Right lobe of liver (tissue), 6 donors: ENCODE data around the gene HOXB7. TPM values are rescaled to one million over a fixed set of nuclear protein-coding genes. Genes with fewer than 3 reads are reported as not detected.

ENCODE experiments used
- ATAC-seq, 4 donors: fragments of 200-7000 bp; cut with Tn5 transposase; one replicate each; pipeline ENCODE4 v1.9.1; 2020; ENCODE audit warnings: mild to moderate bottlenecking in 4 of 4, moderate library complexity in 4 of 4
- DNase-seq, 3 donors: peaks; one replicate each; pipeline ENCODE4 v3.0.0-alpha.2; 2020
- H3K27ac ChIP-seq, 3 donors: fragments of 200-600 bp; one replicate each; pipeline ENCODE4 v1.8.0; 2022
- H3K27me3 ChIP-seq, 2 donors: fragments of 200-600 bp; one replicate each; pipeline ENCODE4 v1.8.0; 2022
- H3K36me3 ChIP-seq, 4 donors: fragments of 200-600 bp; sonication (generic) in 1 of 4; one replicate each; pipeline versions ENCODE4 v1.5.1 to v1.8.0; 2017 to 2022; ENCODE audit warnings: control low read depth in 1 of 4
- H3K4me1 ChIP-seq, 4 donors: fragments of 200-600 bp; sonication (generic) in 1 of 4; one replicate each; pipeline versions ENCODE4 v1.5.1 to v1.8.0; 2017 to 2022; ENCODE audit warnings: control low read depth in 1 of 4
- H3K4me3 ChIP-seq, 3 donors: fragments of 200-600 bp; one replicate each; pipeline ENCODE4 v1.8.0; 2022
- H3K9me3 ChIP-seq, 4 donors: fragments of 200-600 bp; sonication (generic) in 1 of 4; one replicate each; pipeline versions ENCODE4 v1.5.1 to v1.8.0; 2017 to 2022; ENCODE audit warnings: control low read depth in 1 of 4
- CTCF ChIP-seq, 4 donors: fragments of 200-600 bp in 3 of 4; fragments of 450-650 bp in 1 of 4; IDR thresholded peaks; one replicate each; pipeline versions ENCODE4 v1.5.1 to v1.8.0; 2016 to 2022; ENCODE audit warnings: antibody characterized with exemption in 4 of 4, mild to moderate bottlenecking in 2 of 4
- POLR2A ChIP-seq: fragments of 450-650 bp; IDR thresholded peaks from one replicate; pipeline ENCODE4 v1.6.1; 2017; ENCODE audit warnings: antibody characterized with exemption, mild to moderate bottlenecking
- WGBS: methylation state at CpG from one replicate; pipeline ENCODE4 v1.1.6; 2018; ENCODE audit warnings: low coverage, low lambda C conversion rate; ENCODE audit not compliant: insufficient coverage; ENCODE audit errors: missing lambda C conversion rate; 5-methylcytosine and 5-hydroxymethylcytosine counted together
- intact Hi-C, 2 donors: fragments of 100-400 bp; cut with DNase I; formaldehyde crosslinking; loops; one replicate each; pipeline versions ENCODE4 v1.11.2 to v1.14.1; 2022
- total RNA-seq, 6 experiments: library from RNA; depleted of rRNA in 2 of 6; stranded (reverse); fragments of >200 nt in 2 of 6; fragmentation: NEBNext Ultra II Directional in 3 of 6; extraction: Animal tissue kit (Norgen Biotek cat#: 25700) in 3 of 6; gene quantifications; one replicate each; pipeline versions ENCODE4 v1.1.0 to v1.2.4, GENCODE V29; 2016 to 2023
- donor health status: DM: no; HTN: yes; CAD: no.
- donor health status: DM: no; HTN: no; CAD: no.
- donor health status: DM: no; HTN: no; CAD: no.
- donor health status: DM: no; HTN: yes; CAD: no.
- donor health status: DM: no; HTN: yes; CAD: no.

HOXB7 gene
- total RNA-seq, 6 experiments from 2014 or later: 0.16 to 0.79 (median 0.30) TPM; not detected in 2

- TF ChIP-seq POLR2A (no peak), CTCF (IDR thresholded peaks at IDR 0.05) (no peak)
- 4% methylated on average over 30 of the region's 43 CpGs for WGBS
- Histone ChIP-seq H3K4me1 (peaks cover 0 to 7% (median 0%) of the 10 kb centered on the region in 4 donors), H3K36me3 (no peaks in the 10 kb centered on the region), H3K4me3 (peak overlapping the region; percentile 27 to 46 (median 36)), H3K27me3 (peaks cover 0 to 54% of the 10 kb centered on the region in 2 donors), H3K27ac (peak overlapping the region; percentile 63 to 91 (median 78)), H3K9me3 (no peaks in the 10 kb centered on the region)
- ATAC-seq: peak; percentile 4 to 20 (median 11)
- no peak for DNase-seq
- intact Hi-C loops: no loop called here
These were observed 32.0 kb downstream of the HOXB7 start for GRCh38 chr17:48578616-48579470.

GRCh38 chr17:48577946-48578615, 32.7 kb downstream of the HOXB7 start, which contains the start of gene HOXB4:
Gene HOXB4, minus strand, starts transcription at chr17:48578350. Its CDS starts 31 bp downstream, at chr17:48578319.
- Histone ChIP-seq H3K9me3 (no peaks in the 10 kb centered on the region), H3K4me1 (peaks cover 0 to 7% (median 0%) of the 10 kb centered on the region in 4 donors), H3K36me3 (no peaks in the 10 kb centered on the region), H3K27me3 (peaks cover 0 to 48% of the 10 kb centered on the region in 2 donors), H3K27ac (peak within 1 kb of the TSS; percentile 57 to 91 (median 63)), H3K4me3 (peak within 1 kb of the TSS; percentile 27 to 46 (median 36))
- TF ChIP-seq POLR2A (no peak), CTCF (IDR thresholded peaks at IDR 0.05) (no peak)
- DNase-seq (peak; percentile 67 to 77 (median 72)), ATAC-seq (peak; percentile 58 to 69 (median 60))
- intact Hi-C loops: no loop called here
- WGBS: 3% methylated on average over 20 of the region's 58 CpGs

- Histone ChIP-seq H3K27ac (peak overlapping the region; percentile 57 to 79 (median 63)), H3K4me1 (peaks cover 0 to 7% (median 0%) of the 10 kb centered on the region in 4 donors), H3K9me3 (no peaks in the 10 kb centered on the region), H3K4me3 (peak overlapping the region; percentile 14 to 46 (median 27)), H3K27me3 (peaks cover 0 to 42% of the 10 kb centered on the region in 2 donors), H3K36me3 (no peaks in the 10 kb centered on the region)
- ATAC-seq: no peak
- WGBS: 2% methylated on average over 17 of the region's 19 CpGs
- DNase-seq: no peak
- no peak for TF ChIP-seq POLR2A
- TF ChIP-seq CTCF (IDR thresholded peaks at IDR 0.05): no peak
- intact Hi-C loops: no loop called here
These were observed 33.4 kb downstream of the HOXB7 start for GRCh38 chr17:48577330-48577945.

- DNase-seq: no peak
- H3K27me3 ChIP-seq: peaks cover 0 to 36% of the 10 kb centered on the region in 2 donors
- no peaks in the 10 kb centered on the region for H3K9me3 ChIP-seq
- H3K36me3 ChIP-seq: no peaks in the 10 kb centered on the region
- TF ChIP-seq CTCF (IDR thresholded peaks at IDR 0.05) (no peak), POLR2A (no peak)
- H3K4me3 ChIP-seq: peak overlapping the region; percentile 14 to 46 (median 16)
- no peak for ATAC-seq
- peaks cover 0 to 7% (median 0%) of the 10 kb centered on the region in 4 donors for H3K4me1 ChIP-seq
- 5% methylated on average over 31 of the region's 43 CpGs for WGBS
- peak overlapping the region; percentile 52 to 79 (median 63) for H3K27ac ChIP-seq
- intact Hi-C loops: no loop called here
These were observed 34.1 kb downstream of the HOXB7 start for GRCh38 chr17:48576479-48577309.
